Transverse colon (tissue), 4 donors: ENCODE measurements around the gene ZNF490.

Experiments used
- EP300 ChIP-seq: sonication (generic); formaldehyde crosslinking; IDR thresholded peaks from one replicate; pipeline ENCODE4 v1.6.1; 2017; ENCODE audit warnings: antibody characterized with exemption, low read depth
- POLR2A ChIP-seq: fragments of 450-650 bp; IDR thresholded peaks from one replicate; pipeline ENCODE4 v1.6.1; 2016; ENCODE audit warnings: antibody characterized with exemption, mild to moderate bottlenecking, moderate library complexity
- POLR2AphosphoS5 ChIP-seq, 3 donors: sonication (generic); formaldehyde crosslinking; IDR thresholded peaks; one replicate each; pipeline ENCODE4 v1.6.1; 2016; ENCODE audit warnings: antibody characterized with exemption in 3 of 3
- TF ChIP-seq, protein P1 (sequence below), 5 experiments: fragments of 200-600 bp in 3 of 5; fragments of 450-650 bp in 2 of 5; sonication (generic) in 3 of 5; IDR thresholded peaks; 1 replicate in 2 of 5; 2 replicates in 3 of 5; pipeline ENCODE4 v1.5.1; 2016 to 2017; ENCODE audit warnings: antibody characterized with exemption in 5 of 5, inconsistent platforms in 3 of 5, mild to moderate bottlenecking in 2 of 5, moderate library complexity in 1 of 5

DNA sequence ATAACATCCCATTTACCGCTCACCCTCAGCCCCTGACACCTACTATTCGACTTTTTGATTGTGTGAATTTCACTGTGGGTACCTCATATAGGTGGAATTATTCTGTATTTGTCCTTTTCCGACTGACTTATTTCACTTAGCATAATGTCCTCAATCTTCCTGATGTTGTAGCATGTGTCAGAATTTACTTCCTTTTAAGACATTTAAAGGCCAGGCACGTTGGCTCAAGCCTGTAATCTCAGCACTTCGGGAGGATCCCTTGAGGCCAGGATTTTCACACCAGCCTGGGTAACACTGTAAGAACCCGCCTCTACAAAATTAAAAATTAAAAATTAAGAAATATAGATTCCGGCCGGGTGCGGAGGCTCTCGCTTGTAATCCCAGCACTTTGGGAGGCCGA is 13.0 kb downstream of the ZNF490 start:
- TF ChIP-seq POLR2AphosphoS5 (IDR thresholded peaks at IDR 0.05) (no peak), POLR2A (no peak), EP300 (no peak)
- TF ChIP-seq, protein P1, sequence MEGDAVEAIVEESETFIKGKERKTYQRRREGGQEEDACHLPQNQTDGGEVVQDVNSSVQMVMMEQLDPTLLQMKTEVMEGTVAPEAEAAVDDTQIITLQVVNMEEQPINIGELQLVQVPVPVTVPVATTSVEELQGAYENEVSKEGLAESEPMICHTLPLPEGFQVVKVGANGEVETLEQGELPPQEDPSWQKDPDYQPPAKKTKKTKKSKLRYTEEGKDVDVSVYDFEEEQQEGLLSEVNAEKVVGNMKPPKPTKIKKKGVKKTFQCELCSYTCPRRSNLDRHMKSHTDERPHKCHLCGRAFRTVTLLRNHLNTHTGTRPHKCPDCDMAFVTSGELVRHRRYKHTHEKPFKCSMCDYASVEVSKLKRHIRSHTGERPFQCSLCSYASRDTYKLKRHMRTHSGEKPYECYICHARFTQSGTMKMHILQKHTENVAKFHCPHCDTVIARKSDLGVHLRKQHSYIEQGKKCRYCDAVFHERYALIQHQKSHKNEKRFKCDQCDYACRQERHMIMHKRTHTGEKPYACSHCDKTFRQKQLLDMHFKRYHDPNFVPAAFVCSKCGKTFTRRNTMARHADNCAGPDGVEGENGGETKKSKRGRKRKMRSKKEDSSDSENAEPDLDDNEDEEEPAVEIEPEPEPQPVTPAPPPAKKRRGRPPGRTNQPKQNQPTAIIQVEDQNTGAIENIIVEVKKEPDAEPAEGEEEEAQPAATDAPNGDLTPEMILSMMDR (IDR thresholded peaks at IDR 0.05) = no peak
